GM18519 (cell line): Measurements from ENCODE around the gene ATP1A1.

Experiments used
- ATAC-seq: cut with Tn5 transposase; IDR thresholded peaks from one replicate; pipeline ENCODE4 v1.9.1; 2021; ENCODE audit warnings: mild to moderate bottlenecking, moderate library complexity; ENCODE audit not compliant: unreplicated experiment, low FRiP score

The ATP1A1 gene

DNA sequence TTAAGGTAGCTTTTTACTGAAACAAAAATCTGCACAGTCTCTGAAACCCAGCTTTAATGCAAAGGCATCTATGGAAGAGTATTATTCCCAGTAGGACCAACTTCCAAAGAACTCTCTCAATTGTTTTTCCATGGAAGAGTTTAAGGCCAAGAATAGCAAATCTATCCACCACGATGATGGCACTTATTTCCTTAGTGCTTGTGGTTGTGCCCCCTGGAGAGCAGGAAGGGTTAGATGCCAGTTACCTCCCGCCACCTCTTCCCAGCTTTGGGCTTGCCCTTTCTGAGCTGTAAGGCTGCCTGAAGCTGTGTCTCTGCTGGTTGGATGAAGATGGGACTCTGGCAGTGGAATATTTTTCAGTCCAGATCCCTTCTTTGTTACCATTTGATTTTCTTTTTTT, 4.8 kb upstream of the ATP1A1 start:
- ATAC-seq = no peak

DNA sequence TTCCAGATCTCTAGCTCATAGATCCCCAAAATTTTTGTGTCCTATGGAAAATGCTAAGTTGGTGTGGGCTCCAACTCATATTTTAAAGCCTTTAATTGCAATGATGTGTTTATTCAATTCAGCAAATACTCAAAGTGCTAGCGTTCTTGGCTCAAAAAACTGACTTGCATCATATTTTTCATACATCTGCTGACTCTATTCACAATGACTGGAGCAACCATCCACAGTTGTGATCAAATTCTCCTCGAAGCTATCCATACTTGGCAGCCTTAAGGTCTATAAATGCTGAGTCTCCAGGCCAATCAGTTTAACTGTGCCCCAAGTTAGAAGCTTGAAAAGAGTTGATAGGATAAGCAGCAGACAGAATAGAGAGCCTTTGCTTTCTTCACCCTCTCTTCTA, 2.9 kb upstream of the ATP1A1 start:
- no peak for ATAC-seq

DNA sequence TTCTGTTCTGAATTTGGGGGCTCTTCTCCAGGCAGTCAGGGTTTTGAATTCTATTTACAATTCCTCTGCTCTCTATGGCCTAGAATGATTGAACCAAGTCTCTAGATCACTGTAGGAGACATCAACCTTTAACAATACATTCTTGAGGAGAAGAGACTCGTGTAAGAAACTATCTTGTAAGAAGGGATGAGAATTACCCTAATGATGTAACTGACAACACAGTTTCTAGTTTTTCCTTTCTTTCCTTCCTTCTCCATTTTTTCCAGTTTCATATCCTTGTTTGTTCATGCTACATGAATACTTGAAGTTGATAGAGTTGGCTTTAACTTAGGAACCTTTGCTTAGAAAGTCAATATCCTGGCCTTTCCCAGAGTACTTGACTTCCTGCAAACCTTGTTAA, 1.3 kb upstream of the ATP1A1 start:
- ATAC-seq = no peak

DNA sequence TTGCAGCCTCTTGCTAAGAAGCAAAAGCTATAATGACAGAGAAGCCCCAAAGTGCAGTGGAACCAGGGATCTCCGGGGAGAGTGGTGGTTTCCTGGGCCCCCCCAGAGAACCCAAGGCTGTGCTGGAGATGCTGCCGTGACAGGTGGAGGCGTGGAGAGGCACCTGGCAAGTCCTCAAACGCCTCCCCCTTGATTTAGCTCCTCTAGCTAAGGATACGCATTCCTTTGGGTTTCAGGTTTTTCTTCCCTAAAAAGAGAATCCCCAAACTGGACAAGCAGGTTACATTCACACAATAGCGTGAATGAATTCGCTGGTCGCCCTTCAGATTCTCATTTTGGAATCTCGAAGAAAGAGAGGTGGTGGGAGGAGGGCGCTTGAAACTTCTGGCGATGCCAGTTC, 853 bp upstream of the ATP1A1 start:
- no peak for ATAC-seq

DNA sequence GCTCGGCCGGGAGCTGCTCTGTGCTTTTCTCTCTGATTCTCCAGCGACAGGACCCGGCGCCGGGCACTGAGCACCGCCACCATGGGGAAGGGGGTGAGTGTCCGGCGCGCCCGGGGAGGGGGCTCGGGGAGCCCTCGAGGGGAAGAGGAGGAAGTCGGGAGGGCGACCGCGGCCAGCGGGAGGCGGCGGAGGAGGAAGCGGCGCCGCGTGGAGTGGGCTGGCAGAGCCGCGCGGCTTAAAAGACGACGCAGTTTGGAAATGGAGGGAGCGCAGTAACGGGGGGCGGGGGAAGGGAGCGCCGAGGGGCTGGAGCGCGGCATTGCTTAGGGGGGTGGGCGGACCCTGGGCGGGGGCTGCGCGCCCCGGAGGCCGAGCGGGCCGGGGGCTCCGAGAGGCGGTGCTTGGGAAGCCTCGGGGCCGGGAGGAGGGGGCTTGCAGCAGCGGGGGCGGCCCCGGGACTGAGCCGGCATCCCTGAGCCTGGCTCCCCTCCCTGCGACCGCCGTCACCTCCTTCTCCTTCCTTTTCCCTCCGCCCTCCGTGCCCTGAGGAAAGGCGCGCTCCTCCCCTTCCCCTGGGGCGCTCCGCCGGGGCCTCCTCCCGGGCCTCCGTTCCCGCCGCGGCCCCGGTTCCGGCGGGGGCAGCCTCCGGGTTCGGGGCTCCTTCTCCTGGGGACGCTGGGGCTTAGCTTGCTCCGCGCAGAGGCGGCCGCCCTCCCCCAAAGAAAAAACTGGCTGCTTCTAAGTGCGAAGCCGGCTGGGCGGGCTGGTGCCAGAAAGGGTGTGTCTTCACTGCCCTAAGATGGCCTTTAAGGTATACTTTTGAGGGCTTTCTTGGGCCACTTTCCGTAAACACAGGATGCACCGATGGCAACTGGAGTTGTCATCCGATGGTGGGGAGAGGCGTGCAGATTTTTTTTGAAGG, 648 bp downstream of the ATP1A1 start:
- no peak for ATAC-seq

DNA sequence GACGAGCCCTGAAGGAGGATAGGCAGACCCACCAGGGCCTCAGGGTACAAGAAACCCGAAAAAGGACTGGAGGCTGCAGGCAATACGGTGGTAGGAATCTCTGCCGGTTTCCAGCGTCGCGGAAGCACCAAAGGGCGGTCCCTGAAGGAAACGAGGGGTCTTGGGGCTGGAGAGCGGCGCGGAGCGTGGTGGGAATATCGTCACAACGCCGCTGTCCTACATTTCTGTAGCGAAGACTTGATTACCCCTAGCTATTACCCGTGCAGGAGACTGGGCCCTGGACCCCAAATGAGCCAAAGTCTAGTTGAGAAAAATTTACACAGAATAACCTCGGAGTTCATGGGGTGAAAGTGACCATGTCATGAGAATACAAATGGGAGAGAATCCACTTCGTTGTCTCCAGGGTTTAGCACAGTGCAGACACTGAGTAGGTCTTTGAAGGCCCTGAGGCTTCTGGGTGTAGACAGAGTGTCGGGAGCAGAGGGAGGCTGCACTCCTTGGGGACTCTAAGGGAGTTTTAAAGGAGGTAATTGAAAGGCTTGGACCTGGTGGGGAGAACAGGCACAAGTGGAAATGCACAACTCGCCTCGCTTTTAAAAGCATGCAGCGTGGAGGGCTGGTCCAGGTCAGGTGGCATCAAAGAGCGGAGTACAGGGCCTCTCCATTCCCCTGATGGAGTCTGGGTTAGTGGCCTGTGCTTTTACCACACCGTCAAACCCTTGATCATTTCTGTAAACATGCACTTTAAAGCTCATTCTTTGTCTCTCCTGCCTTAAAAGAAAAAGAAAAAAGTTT, 1.5 kb downstream of the ATP1A1 start:
- no peak for ATAC-seq

DNA sequence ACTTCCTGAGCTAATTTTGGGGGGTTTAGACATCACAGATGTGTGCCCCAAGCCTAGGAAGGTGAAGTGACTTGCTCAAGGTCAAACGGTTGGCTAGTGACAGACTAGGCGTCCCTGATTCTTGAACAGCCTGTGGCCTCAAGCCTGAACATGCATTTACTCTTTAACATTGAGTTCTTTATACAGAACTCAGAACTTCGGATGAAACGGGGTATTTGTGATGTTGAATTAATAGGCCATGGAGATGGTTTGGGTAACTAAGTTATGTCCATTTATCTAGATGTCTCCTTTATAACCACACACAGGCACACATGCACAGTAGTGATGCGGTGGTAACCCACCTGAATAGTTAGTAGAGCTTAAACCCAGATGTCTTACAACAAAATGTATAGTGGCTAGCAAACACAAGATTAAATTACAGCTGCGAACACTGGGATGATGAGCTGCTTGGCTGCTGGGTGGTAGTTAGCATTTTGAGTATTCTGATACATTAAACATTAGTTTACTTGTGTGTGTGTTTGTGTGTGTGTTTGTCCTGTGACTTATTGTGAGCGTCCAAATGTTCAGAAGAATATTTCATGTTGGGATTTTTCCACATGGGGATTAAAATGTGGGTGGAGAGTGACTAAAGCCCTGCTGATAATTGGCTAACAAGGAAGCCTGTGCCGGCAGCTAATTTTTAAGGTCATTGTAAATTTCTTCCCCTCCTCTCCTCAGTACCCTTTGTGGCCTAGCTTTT, 2.3 kb downstream of the ATP1A1 start:
- ATAC-seq = no peak

DNA sequence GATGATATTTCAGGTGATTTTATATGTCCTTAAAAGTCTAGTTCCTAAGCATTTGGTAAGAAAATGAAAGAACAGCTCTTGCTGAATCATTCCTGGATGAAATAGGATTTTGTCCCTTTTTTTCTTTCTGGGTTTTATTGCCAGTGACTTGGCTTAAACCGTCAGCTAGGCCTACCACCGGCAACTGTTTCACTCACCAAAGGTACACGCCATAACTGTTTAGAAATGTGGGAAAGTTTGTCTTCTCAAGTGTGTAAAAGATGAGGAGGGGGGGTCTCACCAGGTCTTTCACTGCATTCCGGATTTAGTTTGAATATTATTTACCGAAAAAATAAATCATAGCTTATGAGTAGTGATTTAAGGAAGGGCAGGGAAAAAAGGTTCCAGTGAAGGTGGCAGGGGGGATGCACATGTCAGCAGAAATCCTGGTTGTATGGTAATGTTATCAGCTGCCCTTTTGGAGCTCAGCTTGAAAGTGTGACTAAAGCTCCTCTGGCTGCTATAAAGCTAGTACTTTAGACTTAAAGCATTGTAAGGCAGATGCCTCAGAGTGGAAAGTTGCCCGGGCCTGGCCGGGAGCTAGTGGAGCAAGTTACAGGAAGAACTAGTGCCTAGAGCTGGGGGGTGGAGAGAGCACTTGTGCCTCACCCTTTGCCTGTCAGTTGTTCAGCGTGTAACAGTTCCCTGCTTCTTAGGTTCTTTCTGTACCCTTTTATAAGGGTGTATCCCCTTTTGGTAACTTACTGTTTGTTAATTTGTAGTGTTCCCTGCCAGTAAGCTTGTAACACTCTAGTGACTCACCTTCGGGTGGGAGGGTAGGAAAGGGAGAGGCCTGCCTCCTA, 3.1 kb downstream of the ATP1A1 start:
- no peak for ATAC-seq

DNA sequence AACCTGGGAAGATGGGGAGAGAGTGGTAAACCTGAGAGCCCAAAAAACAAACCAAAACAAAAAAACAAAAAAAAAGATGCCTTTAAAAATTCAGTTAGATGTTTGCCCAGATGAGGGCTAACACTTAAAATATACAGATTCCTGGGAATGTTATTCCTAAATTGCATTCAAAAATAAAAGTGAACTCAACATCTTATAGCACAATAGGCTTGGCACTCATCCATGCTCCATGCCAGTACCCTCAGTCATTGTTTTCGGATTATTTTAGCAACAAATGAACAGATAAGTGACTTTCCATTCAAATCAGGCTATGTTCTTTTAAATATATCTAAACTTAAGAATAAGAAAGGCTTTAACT, 3.7 kb downstream of the ATP1A1 start:
- ATAC-seq = no peak

DNA sequence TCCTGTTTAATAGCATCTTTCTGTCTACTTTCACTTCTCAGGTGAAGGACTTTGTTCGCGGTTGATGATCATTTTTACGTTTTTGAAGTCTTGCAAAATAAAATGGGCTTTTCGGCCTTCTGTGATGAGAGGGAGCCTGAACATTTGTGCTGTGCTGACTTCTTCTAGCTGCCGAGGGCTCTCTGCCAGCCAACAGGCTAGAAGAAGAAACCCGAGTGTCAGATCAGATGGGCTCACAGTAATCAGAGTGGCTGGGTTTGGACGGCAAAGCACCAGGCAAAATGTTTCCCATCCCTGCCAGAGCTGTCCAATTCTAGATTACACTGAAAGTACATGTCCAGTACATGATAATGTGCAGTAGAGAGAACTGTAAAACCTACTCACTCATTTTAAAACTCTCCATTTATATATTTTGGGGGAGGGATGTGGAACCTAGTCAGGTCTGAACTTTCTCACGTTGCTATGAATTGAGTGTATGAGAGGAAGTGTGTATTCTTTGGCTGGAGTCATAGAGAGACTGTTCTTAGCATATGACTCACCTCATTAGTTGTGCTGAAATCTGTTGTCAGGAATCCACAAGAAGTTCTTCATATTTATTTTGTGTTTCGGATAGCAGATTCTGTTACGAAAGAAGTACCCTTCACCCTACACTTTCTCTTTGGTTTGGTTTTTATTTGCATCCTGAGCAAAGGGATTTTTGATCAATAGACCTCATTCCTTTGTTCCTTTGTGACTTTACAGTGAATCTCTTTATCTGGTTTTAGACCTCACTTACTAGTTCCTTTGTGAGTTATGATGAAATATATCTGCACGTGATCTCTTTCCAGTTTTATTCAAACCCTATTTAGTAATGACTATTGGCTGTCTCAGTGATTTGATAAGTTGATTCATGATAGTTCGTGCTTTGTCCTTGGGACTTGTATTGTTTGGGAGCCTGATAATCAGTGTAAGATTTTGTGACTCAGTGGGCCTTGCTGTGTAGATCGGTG, 4.8 kb downstream of the ATP1A1 start:
- peak; percentile 80 for ATAC-seq

DNA sequence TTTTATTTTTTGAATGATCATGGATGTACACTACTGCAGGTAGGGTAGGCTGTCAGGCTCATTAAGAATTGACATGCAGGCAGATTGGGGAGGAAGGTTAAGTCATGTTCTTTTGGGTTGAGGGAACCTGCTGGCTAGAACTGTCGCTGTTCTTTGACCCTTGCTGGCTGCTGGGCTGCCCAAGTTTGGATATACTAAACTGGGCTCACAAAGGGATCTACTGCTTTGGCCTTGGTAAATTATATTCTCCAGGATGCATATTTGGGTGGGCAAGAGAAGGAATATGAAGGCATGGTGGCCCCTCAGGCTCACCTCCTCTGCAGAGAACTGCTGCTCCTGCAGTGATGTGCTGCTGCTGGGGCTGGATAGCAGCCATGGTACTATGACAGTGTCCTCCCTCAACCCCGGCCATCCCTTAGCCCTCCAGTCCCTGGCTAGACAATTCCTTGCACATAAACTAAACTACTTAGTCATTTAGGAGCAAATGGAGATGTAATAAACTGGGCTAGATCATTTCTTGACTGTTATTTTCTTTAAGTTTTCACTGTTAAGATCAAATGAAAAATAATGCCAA, 6.1 kb downstream of the ATP1A1 start:
- ATAC-seq = no peak

DNA sequence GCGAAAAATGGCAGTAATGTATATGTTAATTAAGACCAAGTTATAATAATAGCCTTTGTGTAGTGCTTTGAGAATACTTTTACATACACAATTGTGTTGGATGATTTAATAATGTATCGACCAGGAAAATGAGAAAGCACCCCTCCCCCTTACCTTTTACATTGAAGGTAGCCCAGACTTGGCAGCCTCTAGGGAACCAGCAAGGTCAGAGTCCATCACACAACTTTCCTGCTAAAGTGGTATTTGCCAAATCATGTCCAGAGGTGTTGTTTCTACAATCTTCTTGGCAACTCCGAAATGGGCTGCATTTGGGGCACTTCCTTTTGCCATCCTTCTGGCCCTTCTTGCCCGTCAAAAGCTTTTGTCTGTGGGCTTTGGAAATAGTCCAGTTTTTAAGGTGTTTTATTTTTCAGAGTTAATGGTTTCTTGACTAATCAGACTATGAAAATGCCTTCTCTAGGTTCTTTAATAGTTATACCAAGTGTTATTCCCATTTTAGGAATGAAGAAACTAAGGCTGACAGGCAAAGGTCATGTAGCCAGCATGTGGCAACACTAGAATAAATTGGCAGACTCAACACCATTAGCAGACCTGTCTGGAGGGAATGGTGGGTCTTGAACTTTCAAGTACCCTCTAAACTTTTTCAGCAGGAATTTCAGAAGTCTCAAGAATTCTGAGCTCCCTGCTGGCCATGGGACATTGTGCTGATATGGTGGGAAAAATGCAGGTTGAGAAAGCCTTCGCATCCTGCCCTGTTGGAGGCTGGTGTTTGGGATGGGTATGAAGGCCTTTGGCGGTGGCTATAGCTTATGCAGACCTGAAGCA, 6.8 kb downstream of the ATP1A1 start:
- ATAC-seq = no peak

DNA sequence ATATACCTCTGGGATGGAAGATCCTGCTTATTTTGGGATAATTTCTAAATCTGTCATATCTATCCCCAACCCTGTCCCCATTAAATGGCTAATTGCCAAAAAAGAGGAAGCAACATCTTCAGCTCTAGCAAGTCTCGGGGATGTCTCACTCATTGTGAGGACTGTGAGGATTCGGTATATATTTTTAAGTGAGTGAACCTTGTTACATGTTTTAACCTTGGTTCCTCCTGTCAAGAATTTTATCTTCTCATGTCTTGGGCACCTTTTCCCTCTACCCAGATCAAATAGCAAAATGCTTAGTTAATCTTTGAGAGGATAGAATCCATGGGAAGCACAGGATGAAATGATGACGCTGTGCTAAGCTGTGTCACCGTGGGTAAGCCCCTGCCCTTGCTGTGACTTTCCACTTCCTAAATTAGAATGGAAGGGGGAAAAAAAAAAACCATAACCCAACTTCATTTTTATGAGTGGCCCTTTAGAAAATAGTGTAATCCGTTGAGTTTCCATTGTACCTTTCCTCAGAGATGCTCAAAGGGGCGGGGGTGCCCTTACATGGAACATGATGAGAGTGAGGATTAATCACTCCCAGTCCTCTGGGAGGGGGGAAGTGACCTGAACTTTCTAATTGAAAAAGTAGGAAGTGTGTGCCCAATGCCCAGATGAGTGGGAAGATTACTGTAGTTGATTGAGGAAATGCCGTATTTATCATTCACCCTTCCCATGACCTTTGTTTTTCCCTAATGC, 7.6 kb downstream of the ATP1A1 start:
- no peak for ATAC-seq

DNA sequence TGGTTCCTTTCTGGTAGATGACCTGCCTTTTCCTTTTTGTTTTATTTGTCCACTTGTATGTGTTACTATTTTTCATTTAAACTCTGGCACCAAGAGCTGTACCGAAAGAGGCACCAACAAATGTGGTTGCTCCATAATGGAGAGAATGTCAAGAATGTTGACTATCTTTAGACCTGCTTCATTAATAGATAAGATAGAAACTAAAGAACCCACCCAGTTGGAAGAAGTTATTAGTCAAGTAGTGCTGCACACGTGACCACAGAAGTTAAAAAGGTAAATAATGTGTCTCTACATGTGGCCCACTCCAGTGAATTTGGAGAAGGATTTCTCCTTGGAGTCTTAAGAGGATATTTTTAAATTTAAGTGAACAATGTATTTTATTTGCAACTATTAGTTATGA, 9.3 kb downstream of the ATP1A1 start:
- no peak for ATAC-seq

DNA sequence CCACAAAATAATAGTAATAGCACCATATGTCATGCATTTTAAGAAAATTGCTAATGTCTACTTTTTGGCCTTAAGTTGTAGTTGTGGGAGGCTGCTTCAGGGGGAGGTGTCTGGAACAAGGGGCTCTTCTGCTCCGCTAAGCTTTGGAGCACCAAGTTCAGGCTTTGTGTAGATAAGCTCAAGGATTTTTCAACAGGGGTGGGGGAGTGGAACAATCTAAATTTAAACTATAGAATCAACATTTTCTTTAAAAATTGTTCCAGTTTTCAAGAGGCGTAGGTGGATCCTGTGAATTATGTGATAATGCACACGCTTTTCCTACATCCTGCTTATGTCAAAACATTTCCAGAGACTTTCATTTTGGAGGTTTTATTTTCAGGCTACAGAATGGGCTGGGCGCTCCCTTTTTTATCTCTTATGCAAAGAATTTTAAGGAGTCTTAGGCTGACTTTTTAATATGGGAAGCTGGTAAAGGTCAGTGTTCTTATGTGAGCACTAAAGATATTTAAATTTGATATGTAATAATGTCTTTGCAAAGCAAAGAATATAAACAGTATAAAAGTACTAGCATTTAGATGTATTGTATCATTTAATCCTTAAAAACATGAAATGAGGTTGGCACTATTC, 9.9 kb downstream of the ATP1A1 start:
- ATAC-seq = no peak

DNA sequence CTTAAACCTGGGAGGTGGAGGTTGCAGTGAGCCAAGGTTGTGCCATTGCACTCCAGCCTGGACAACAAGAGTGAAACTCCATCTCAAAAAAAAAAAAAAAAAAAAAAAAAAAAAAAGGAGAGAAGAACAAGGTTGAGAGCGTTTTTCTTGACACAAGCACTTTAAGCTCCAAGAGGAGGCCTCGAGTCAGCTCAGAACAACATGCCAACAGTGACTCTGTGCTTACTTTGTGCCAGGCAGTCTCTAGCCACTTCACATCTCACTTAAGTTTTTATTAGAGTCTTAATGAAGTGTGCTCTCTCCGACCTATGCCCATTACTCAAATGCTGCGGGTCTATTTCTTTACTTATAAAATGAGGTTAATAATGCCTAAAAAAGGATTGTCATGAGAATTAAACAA, 13.0 kb downstream of the ATP1A1 start:
- no peak for ATAC-seq

DNA sequence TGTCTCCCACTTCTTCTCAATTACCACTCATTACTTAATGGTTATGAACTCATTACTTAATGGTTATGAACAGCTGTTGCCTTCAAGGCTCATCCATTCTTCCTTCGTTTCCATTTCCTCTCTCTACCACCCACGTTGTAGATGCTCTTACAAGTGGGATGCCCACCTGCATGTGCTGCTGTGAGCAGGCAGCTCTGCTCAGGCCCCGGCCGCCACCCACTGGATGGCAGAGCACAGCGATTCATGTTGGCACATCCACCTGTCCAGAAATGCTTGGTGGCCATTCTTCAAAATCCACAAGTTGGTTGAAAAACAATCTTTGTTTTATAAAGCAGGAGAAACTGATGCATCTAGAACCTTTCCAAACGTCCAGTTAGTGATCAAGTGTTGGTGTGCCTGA, 14.5 kb downstream of the ATP1A1 start:
- ATAC-seq = no peak
